Loucy (cell line): ENCODE data around the gene TMEM150B.

ENCODE experiments used
- H2AFZ ChIP-seq: fragments of 200-600 bp; sonication (generic); 2 replicates; pipeline ENCODE4 v1.6.0; 2016; ENCODE audit warnings: antibody characterized with exemption, mild to moderate bottlenecking, low read length, moderate library complexity
- H3F3A ChIP-seq: fragments of 200-600 bp; 2 replicates; pipeline ENCODE4 v1.6.0; 2016; ENCODE audit warnings: antibody characterized with exemption, low read depth, mild to moderate bottlenecking
- H3K27me3 ChIP-seq: fragments of 200-600 bp; sonication (generic); 2 replicates; pipeline ENCODE4 v1.6.1; 2014; ENCODE audit warnings: low read length, mild to moderate bottlenecking; ENCODE audit not compliant: insufficient read depth, poor library complexity, severe bottlenecking
- H3K36me3 ChIP-seq: fragments of 200-600 bp; sonication (generic); 2 replicates; pipeline ENCODE4 v1.6.1; 2016; ENCODE audit warnings: low read length; ENCODE audit not compliant: insufficient read depth
- H3K4me1 ChIP-seq: fragments of 200-600 bp; sonication (generic); 2 replicates; pipeline ENCODE4 v1.5.1; 2014; ENCODE audit warnings: low read length, mild to moderate bottlenecking; ENCODE audit not compliant: insufficient read depth, poor library complexity, severe bottlenecking
- H3K4me2 ChIP-seq: fragments of 200-600 bp; sonication (generic); 2 replicates; pipeline ENCODE4 v1.6.0; 2014; ENCODE audit warnings: antibody characterized with exemption, low read length, low read depth, mild to moderate bottlenecking; ENCODE audit not compliant: poor library complexity, severe bottlenecking
- H3K4me3 ChIP-seq: fragments of 200-600 bp; sonication (generic); 2 replicates; pipeline ENCODE4 v1.5.1; 2014; ENCODE audit warnings: low read length, mild to moderate bottlenecking, mixed read lengths; ENCODE audit not compliant: poor library complexity, severe bottlenecking
- H3K79me2 ChIP-seq: fragments of 200-600 bp; sonication (generic); 2 replicates; pipeline ENCODE4 v1.6.1; 2014; ENCODE audit warnings: low read length; ENCODE audit not compliant: insufficient read depth
- H3K9ac ChIP-seq: fragments of 200-600 bp; sonication (generic); 2 replicates; pipeline ENCODE4 v1.6.0; 2014; ENCODE audit warnings: mild to moderate bottlenecking, low read depth, low read length, moderate library complexity; ENCODE audit not compliant: poor library complexity, severe bottlenecking
- H3K9me2 ChIP-seq: fragments of 200-600 bp; sonication (generic); replicated peaks from 2 replicates; pipeline ENCODE4 v1.6.1; 2016; ENCODE audit warnings: low read depth, low read length, mixed read lengths
- H3K9me3 ChIP-seq: fragments of 200-600 bp; sonication (generic); 2 replicates; pipeline ENCODE4 v1.6.1; 2014; ENCODE audit warnings: mild to moderate bottlenecking, antibody characterized with exemption, low read length, low read depth; ENCODE audit not compliant: insufficient read depth
- H4K20me1 ChIP-seq: fragments of 200-600 bp; sonication (generic); 2 replicates; pipeline ENCODE4 v1.6.0; 2014; ENCODE audit warnings: antibody characterized with exemption, low read length, mild to moderate bottlenecking; ENCODE audit not compliant: insufficient read depth, poor library complexity, severe bottlenecking
- EZH2phosphoT487 ChIP-seq: fragments of 200-600 bp; IDR thresholded peaks from 2 replicates; pipeline ENCODE4 v1.6.1; 2018; ENCODE audit warnings: antibody characterized with exemption, mild to moderate bottlenecking, moderate library complexity, borderline replicate concordance
- TF ChIP-seq, protein P1 (sequence below): fragments of 200-600 bp; sonication (generic); conservative IDR thresholded peaks from 2 replicates; pipeline ENCODE4 v1.5.1; 2014; ENCODE audit warnings: mild to moderate bottlenecking, antibody characterized with exemption, low read length

Gene TMEM150B

DNA sequence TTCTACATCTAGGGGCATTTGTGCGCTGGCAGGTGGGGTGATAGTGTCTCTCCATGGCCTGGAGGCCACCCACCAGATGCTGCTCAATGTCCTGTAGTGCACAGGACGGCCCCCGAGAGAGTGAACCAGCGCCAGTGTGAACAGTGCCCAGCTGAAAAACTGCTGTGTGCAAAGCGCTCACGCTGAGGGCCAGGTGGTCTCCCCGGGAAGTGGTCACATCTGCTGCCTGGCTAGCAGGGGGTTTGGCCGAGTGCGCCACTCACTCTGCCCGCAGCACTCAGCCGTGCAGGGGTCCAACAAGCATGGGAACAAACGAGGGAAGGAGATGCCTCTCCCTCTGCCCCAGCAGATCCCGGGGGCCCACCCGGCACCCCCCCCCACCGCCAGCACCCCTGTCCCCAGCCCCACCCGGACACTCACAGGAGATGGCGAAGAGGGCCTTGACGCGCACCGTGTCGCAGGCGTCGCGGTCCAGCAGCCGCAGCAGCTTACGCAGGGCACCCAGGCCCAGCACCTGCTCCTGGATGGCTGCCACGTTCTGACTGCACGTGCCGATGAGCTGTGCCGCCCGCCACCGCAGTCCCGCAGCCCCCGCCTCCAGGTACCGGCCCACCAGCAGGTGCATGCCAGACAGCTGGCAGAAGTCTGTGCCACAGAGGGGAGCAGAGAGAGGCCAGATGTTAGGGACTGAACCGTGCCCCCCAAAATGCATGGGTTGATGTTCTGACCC is 51.0 kb downstream of the TMEM150B start:
- Histone ChIP-seq H3K79me2 (peaks cover 12% of the 10 kb centered on the region), H3K9ac (no peak overlapping the region)
- TF ChIP-seq, protein P1, sequence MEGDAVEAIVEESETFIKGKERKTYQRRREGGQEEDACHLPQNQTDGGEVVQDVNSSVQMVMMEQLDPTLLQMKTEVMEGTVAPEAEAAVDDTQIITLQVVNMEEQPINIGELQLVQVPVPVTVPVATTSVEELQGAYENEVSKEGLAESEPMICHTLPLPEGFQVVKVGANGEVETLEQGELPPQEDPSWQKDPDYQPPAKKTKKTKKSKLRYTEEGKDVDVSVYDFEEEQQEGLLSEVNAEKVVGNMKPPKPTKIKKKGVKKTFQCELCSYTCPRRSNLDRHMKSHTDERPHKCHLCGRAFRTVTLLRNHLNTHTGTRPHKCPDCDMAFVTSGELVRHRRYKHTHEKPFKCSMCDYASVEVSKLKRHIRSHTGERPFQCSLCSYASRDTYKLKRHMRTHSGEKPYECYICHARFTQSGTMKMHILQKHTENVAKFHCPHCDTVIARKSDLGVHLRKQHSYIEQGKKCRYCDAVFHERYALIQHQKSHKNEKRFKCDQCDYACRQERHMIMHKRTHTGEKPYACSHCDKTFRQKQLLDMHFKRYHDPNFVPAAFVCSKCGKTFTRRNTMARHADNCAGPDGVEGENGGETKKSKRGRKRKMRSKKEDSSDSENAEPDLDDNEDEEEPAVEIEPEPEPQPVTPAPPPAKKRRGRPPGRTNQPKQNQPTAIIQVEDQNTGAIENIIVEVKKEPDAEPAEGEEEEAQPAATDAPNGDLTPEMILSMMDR: no peak
- TF ChIP-seq EZH2phosphoT487: no peak

DNA sequence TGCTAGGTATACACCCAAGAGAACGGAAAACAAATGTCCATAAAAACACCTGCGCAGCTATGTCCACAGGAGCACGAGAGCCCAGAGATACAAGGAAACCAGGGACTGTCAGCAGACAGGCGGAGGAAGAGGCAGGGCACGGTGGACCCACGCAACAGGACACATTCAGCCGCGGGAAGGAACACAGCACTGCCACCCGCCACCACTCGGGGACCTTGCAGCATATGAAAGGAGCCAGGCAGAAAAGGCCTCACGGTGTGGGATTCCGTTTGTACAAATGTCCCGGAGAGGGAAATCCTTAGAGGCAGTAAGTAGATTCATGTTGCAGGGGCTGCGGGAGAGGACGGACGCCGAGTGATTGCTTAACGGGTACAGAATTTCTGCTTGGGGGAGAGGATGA is 53.0 kb downstream of the TMEM150B start:
- H4K20me1 ChIP-seq: no peaks in the 10 kb centered on the region
- H3K9me2 ChIP-seq: no peaks in the 10 kb centered on the region
- no peak overlapping the region for H3K9ac ChIP-seq
- H3K9me3 ChIP-seq: no peaks in the 10 kb centered on the region
- H3F3A ChIP-seq: no peaks in the 10 kb centered on the region
- no peak overlapping the region for H3K4me3 ChIP-seq
- no peaks in the 10 kb centered on the region for H3K79me2 ChIP-seq
- H2AFZ ChIP-seq: no peak overlapping the region
- TF ChIP-seq, protein P1: no peak
- TF ChIP-seq EZH2phosphoT487: no peak
- no peaks in the 10 kb centered on the region for H3K4me1 ChIP-seq
- H3K27me3 ChIP-seq: no peaks in the 10 kb centered on the region
- no peaks in the 10 kb centered on the region for H3K36me3 ChIP-seq
- H3K4me2 ChIP-seq: no peak overlapping the region

More for the DNA sequence above, 51.0 kb downstream of the TMEM150B start:
- H3K9me2 ChIP-seq: no peaks in the 10 kb centered on the region
- H3K27me3 ChIP-seq: no peaks in the 10 kb centered on the region
- H3K9me3 ChIP-seq: no peaks in the 10 kb centered on the region
- H3F3A ChIP-seq: no peaks in the 10 kb centered on the region
- no peak overlapping the region for H3K4me3 ChIP-seq
- no peak overlapping the region for H2AFZ ChIP-seq
- H3K36me3 ChIP-seq: no peaks in the 10 kb centered on the region
- H4K20me1 ChIP-seq: no peaks in the 10 kb centered on the region
- peaks cover 3% of the 10 kb centered on the region for H3K4me1 ChIP-seq
- H3K4me2 ChIP-seq: no peak overlapping the region

DNA sequence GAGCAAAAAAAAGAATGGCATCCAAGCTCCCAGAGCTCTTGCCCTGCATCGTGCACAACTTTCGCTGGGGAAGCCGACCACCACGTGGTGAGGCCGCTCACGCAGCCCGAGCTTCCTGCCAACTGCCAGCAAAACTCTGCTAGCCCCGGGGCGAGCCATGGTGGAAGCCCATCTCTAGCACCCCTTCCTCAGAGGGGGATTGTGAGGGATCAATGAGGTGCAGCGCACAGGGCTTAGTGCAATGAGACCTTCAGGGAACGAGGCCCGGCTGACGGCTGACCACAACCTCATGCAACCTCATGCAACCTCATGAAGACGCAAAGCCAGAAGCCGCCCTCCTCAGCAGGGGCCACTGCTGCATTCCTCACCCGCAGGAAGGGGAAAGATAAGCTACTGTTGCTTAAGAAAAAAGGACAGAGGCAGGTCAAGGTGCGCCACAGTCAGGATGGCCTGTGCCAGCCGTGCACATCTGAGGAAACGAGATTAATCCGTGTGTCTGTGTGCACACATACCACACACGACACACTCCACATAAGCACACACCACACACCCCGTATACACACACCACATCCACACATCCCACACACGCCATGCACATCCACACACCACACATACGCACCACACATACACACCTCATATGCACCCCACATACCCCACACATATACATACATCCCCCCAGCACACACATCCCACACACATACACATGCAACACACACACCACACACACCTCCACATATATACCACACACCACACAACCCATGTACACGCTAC is 54.8 kb downstream of the TMEM150B start:
- no peaks in the 10 kb centered on the region for H3K9me3 ChIP-seq
- H3K79me2 ChIP-seq: peaks cover 3% of the 10 kb centered on the region; the same call in 1 of the 2 replicates
- no peaks in the 10 kb centered on the region for H3K36me3 ChIP-seq
- no peaks in the 10 kb centered on the region for H4K20me1 ChIP-seq
- no peaks in the 10 kb centered on the region for H3K27me3 ChIP-seq
- H2AFZ ChIP-seq: no peak overlapping the region
- no peak overlapping the region for H3K9ac ChIP-seq
- no peaks in the 10 kb centered on the region for H3K4me1 ChIP-seq
- no peak overlapping the region for H3K4me3 ChIP-seq
- no peaks in the 10 kb centered on the region for H3K9me2 ChIP-seq
- no peak overlapping the region for H3K4me2 ChIP-seq
- TF ChIP-seq, protein P1: no peak
- TF ChIP-seq EZH2phosphoT487: no peak
- no peaks in the 10 kb centered on the region for H3F3A ChIP-seq
